Tongue (tissue), 1 donor: ENCODE data around the gene RAP1GAP. TPM values are rescaled to one million over a fixed set of nuclear protein-coding genes. Genes with fewer than 3 reads are reported as not detected.

Source experiments
- total RNA-seq: library from RNA; depleted of rRNA; stranded (reverse); fragments of >200 nt; gene quantifications from one replicate; pipeline ENCODE4 v1.2.3, GENCODE V29; 2014

RAP1GAP gene
- total RNA-seq, 1 donor from 2014 or later = 2.7 TPM

Other genes with a start within 250 kb of the RAP1GAP start
- 11.3 TPM for gene NBPF3, start 229.2 kb downstream of the RAP1GAP start, total RNA-seq
- 3.8 TPM for gene ALPL, start 159.9 kb downstream of the RAP1GAP start, total RNA-seq
- gene USP48, start 113.8 kb upstream of the RAP1GAP start, total RNA-seq = 98.1 TPM
- gene LDLRAD2, start 142.9 kb upstream of the RAP1GAP start, total RNA-seq = 0.21 TPM